Fibroblast of villous mesenchyme (primary cell): Measurements from ENCODE around the gene HIGD2A. TPM values are rescaled to one million over a fixed set of nuclear protein-coding genes. Genes with fewer than 3 reads are reported as not detected.

Source experiments
- DNase-seq: peaks from one replicate; pipeline ENCODE4 v3.0.0-alpha.2; 2010; ENCODE audit warnings: low read depth
- H3K4me3 ChIP-seq: 2 replicates; pipeline ENCODE4 v1.5.1; 2011; ENCODE audit warnings: low read depth, mild to moderate bottlenecking, low read length
- CTCF ChIP-seq: IDR thresholded peaks from 2 replicates; pipeline ENCODE4 v1.5.1; 2012; ENCODE audit warnings: low read depth, mild to moderate bottlenecking, low read length; ENCODE audit not compliant: insufficient read depth
- total RNA-seq: library from RNA; depleted of rRNA; stranded (reverse); fragments of >200 nt; gene quantifications from 2 replicates; pipeline ENCODE4 v1.2.3, GENCODE V29; 2012

The HIGD2A gene
- total RNA-seq = 19.0 and 33.5 TPM in 2 replicates

DNA sequence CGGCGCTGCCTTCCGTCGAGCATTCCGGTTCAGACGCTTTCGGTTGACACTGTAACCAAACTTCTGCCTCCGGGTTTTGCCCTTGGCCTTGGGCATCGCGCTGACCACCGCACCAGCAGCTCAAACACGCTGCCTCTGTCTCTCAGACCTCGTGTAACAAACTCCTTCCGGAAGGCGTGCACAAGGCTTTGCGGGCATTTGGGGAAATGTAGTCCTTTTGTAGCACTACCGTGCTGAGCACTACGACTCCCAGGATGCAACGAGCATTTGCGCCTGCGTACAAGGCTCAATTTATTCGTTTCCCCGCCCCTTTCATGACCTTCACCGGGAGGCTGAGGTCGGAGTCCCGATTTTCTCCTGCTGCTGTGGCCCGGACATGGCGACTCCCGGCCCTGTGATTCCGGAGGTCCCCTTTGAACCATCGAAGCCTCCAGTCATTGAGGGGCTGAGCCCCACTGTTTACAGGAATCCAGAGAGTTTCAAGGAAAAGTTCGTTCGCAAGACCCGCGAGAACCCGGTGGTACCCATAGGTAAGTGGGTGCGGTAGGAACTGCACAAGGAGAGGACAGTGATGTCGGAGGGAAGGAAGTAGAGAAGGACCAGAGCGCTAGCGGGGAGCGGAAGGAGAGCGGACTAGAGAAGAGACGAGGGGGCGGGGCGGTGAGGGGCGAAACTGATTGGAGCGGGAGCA lies at the start of gene HIGD2A, which contains the start of gene NOP16:
HIGD2A (plus strand) TSS at position 308 of the 691 bp plus-strand sequence; CDS start at position 377, 69 bp downstream.
NOP16 (minus strand) TSS at position 155 of the 691 bp plus-strand sequence; CDS start at position 96, 59 bp downstream.
- peak; percentile 99 for DNase-seq
- TF ChIP-seq CTCF = no peak
- H3K4me3 ChIP-seq = peak within 1 kb of the TSS; percentile 83

GRCh38 chr5:176339304-176339703 lies 49.2 kb upstream of the HIGD2A start:
- TF ChIP-seq CTCF = no peak
- H3K4me3 ChIP-seq = no peak overlapping the region

DNA sequence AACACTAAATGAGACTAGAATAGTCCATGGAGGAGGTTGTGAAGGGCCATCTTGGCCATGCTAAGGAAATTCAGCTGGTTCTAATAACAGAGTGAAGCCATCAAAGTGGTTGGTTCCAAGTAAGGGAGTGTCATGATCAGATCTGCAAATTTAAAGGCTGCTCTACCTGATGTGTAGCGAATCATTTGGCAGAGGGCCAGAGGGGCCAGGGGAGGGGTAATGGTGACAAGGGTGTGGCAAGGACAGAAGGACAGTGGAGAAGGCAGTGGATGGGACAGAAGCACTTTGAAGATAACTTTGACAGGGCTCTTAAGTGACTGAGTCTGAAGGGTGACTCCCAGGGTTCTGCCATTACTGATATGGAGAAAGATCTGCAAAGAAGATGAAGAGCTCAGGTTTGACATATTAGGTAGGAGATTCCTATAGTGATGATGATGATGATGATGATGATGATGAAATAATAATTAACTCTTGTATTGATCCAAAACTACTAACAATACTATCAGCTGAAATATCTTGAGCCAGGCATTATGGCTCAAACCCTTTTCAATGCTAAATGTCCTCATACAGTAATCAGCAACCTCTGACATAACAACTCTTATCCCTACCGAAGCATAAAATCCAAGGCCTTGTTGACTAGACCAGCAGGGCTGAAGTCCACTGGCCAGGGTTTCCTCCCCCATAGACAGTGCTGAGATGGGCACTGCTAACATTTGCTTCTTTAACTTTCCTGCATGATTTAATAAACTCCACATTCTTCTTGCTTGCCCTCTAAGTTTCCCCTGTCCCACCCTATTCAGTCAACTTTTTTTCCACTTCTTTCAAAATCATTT lies 47.0 kb upstream of the HIGD2A start:
- no peak overlapping the region for H3K4me3 ChIP-seq
- DNase-seq = no peak
- no peak for TF ChIP-seq CTCF

More at GRCh38 chr5:176339304-176339703, 49.2 kb upstream of the HIGD2A start:
- no peak for DNase-seq

DNA sequence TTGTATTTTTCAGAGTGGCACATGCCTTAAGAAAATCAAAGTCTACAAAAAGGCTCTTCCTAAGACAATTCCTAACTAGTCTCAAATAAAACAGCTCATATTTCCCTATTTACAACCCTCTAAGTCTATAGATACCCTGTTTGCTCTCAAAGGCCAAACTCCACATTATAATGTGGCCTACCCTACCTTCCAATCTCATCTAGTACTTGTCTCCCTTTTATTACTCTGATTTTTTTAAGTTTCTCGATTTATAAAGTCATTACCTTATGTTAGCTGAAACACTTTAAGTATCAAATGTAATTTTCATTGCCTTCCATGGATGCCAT lies 46.4 kb upstream of the HIGD2A start:
- no peak for TF ChIP-seq CTCF
- DNase-seq = no peak
- no peak overlapping the region for H3K4me3 ChIP-seq

- no peak overlapping the region for H3K4me3 ChIP-seq
- DNase-seq = no peak
- TF ChIP-seq CTCF = no peak
Observed at GRCh38 chr5:176342766-176343458, 45.6 kb upstream of the HIGD2A start.

GRCh38 chr5:176350416-176350815 lies 38.1 kb upstream of the HIGD2A start:
- DNase-seq = no peak
- no peak for TF ChIP-seq CTCF
- H3K4me3 ChIP-seq = no peak overlapping the region
